ENCODE results near the gene LRRC51.

The LRRC51 gene

GRCh38 chr11:72083414-72083813, 2.8 kb downstream of the LRRC51 start:
- no peak for DNase-seq (ENCODE audit: low read depth)
- H3K4me3 ChIP-seq (ENCODE audit: low read length), result no peak overlapping the region
- TF ChIP-seq, protein P1, sequence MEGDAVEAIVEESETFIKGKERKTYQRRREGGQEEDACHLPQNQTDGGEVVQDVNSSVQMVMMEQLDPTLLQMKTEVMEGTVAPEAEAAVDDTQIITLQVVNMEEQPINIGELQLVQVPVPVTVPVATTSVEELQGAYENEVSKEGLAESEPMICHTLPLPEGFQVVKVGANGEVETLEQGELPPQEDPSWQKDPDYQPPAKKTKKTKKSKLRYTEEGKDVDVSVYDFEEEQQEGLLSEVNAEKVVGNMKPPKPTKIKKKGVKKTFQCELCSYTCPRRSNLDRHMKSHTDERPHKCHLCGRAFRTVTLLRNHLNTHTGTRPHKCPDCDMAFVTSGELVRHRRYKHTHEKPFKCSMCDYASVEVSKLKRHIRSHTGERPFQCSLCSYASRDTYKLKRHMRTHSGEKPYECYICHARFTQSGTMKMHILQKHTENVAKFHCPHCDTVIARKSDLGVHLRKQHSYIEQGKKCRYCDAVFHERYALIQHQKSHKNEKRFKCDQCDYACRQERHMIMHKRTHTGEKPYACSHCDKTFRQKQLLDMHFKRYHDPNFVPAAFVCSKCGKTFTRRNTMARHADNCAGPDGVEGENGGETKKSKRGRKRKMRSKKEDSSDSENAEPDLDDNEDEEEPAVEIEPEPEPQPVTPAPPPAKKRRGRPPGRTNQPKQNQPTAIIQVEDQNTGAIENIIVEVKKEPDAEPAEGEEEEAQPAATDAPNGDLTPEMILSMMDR (conservative IDR thresholded peaks at IDR 0.05; ENCODE audit: low read depth, low read length), result no peak

DNA sequence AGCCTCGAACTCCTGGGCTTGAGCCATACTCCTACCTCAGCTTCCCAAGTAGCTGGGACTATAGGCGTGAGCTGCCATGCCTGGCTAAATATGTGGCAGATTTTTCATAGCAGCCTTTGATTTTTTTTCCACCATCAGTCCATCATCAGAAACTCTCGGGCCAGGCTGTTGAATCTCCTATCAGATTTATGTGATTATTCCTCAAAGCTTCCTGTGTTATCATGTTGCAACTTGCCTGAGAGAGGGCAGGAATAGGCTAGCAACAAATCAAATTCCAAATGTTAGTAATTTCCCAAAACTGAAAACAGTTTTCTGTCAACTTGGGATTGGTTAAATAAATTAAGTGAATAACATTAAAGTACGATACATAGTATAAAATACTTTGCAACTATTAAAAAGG, 3.4 kb downstream of the LRRC51 start:
- no peak for DNase-seq (ENCODE audit: low read depth)
- TF ChIP-seq, protein P1 (conservative IDR thresholded peaks at IDR 0.05; ENCODE audit: low read depth, low read length), result no peak

GRCh38 chr11:72084965-72085364, 4.3 kb downstream of the LRRC51 start:
- no peak for DNase-seq (ENCODE audit: low read depth)
- TF ChIP-seq, protein P1 (conservative IDR thresholded peaks at IDR 0.05; ENCODE audit: low read depth, low read length), result no peak
- no peak overlapping the region for H3K4me3 ChIP-seq (ENCODE audit: low read length)

More for the DNA sequence above, 3.4 kb downstream of the LRRC51 start:
- H3K4me3 ChIP-seq (ENCODE audit: low read length), result no peak overlapping the region

- no peak for DNase-seq (ENCODE audit: low read depth)
- TF ChIP-seq, protein P1 (conservative IDR thresholded peaks at IDR 0.05; ENCODE audit: low read depth, low read length), result no peak
- H3K4me3 ChIP-seq (ENCODE audit: low read length), result no peak overlapping the region
Observed at GRCh38 chr11:72085621-72086351, 5.1 kb downstream of the LRRC51 start.

GRCh38 chr11:72088076-72088808, 7.6 kb downstream of the LRRC51 start:
- DNase-seq (ENCODE audit: low read depth), result no peak
- TF ChIP-seq, protein P1 (conservative IDR thresholded peaks at IDR 0.05; ENCODE audit: low read depth, low read length), result no peak
- no peak overlapping the region for H3K4me3 ChIP-seq (ENCODE audit: low read length)

GRCh38 chr11:72091292-72091691, 10.6 kb downstream of the LRRC51 start:
- no peak for DNase-seq (ENCODE audit: low read depth)
- no peak overlapping the region for H3K4me3 ChIP-seq (ENCODE audit: low read length)
- TF ChIP-seq, protein P1 (conservative IDR thresholded peaks at IDR 0.05; ENCODE audit: low read depth, low read length), result peak; percentile 91

- no peak for DNase-seq (ENCODE audit: low read depth)
- H3K4me3 ChIP-seq (ENCODE audit: low read length), result no peak overlapping the region
- TF ChIP-seq, protein P1 (conservative IDR thresholded peaks at IDR 0.05; ENCODE audit: low read depth, low read length), result no peak
Observed at GRCh38 chr11:72098741-72099140, 18.1 kb downstream of the LRRC51 start.

Data from retinal pigment epithelial cell (primary cell).